H9 (cell line): ENCODE results near the gene NR1H4. TPM values are rescaled to one million over a fixed set of nuclear protein-coding genes. Genes with fewer than 3 reads are reported as not detected.

Experiments used
- DNase-seq: peaks from one replicate; pipeline ENCODE4 v3.0.0-alpha.2; 2017
- H2AFZ ChIP-seq: one replicate; pipeline ENCODE4 v1.6.1; 2013; ENCODE audit warnings: mild to moderate bottlenecking, low read length, control low read depth, moderate library complexity
- H2AK5ac ChIP-seq: 2 replicates; pipeline ENCODE4 v1.6.1; 2013; ENCODE audit warnings: low read length, control low read depth, mixed read lengths; ENCODE audit not compliant: insufficient read length
- H2BK120ac ChIP-seq: one replicate; pipeline ENCODE4 v1.6.1; 2013; ENCODE audit warnings: low read depth, mild to moderate bottlenecking, low read length, control low read depth, inconsistent platforms; ENCODE audit not compliant: poor library complexity, severe bottlenecking
- H2BK12ac ChIP-seq: 2 replicates; pipeline ENCODE4 v1.6.1; 2013; ENCODE audit warnings: low read length, control low read depth, mixed read lengths, low read depth; ENCODE audit not compliant: insufficient read length
- H2BK15ac ChIP-seq: 2 replicates; pipeline ENCODE4 v1.6.1; 2013; ENCODE audit warnings: low read depth, low read length, control low read depth
- H2BK20ac ChIP-seq: one replicate; pipeline ENCODE4 v1.6.1; 2013; ENCODE audit warnings: low read depth, mild to moderate bottlenecking, low read length, control low read depth, inconsistent platforms; ENCODE audit not compliant: poor library complexity, severe bottlenecking
- H2BK5ac ChIP-seq: 2 replicates; pipeline ENCODE4 v1.6.1; 2013; ENCODE audit warnings: low read length, control low read depth, mixed read lengths; ENCODE audit not compliant: insufficient read length
- H3K14ac ChIP-seq: 2 replicates; pipeline ENCODE4 v1.6.1; 2013; ENCODE audit warnings: low read length, control low read depth; ENCODE audit not compliant: insufficient read depth
- H3K18ac ChIP-seq: 2 replicates; pipeline ENCODE4 v1.6.1; 2013; ENCODE audit warnings: low read depth, mild to moderate bottlenecking, mixed read lengths, low read length, control low read depth; ENCODE audit not compliant: insufficient read length
- H3K23ac ChIP-seq: 2 replicates; pipeline ENCODE4 v1.6.1; 2013; ENCODE audit warnings: low read length, control low read depth, mixed read lengths, low read depth; ENCODE audit not compliant: insufficient read length
- H3K23me2 ChIP-seq: 2 replicates; pipeline ENCODE4 v1.6.1; 2013; ENCODE audit warnings: low read depth, mild to moderate bottlenecking, mixed read lengths, low read length, control low read depth; ENCODE audit not compliant: insufficient read length, poor library complexity, severe bottlenecking
- H3K27ac ChIP-seq: 2 replicates; pipeline ENCODE4 v1.5.1; 2013; ENCODE audit warnings: low read length, control low read depth, mixed read lengths, low read depth; ENCODE audit not compliant: insufficient read length
- H3K27me3 ChIP-seq: 2 replicates; pipeline ENCODE4 v1.6.1; 2013; ENCODE audit warnings: low read length, control low read depth, inconsistent platforms; ENCODE audit not compliant: insufficient read depth
- H3K4ac ChIP-seq: 2 replicates; pipeline ENCODE4 v1.6.1; 2013; ENCODE audit warnings: low read depth, mild to moderate bottlenecking, control low read depth, inconsistent platforms, low read length, moderate library complexity
- H3K4me1 ChIP-seq: 2 replicates; pipeline ENCODE4 v1.6.1; 2013; ENCODE audit warnings: low read length, control low read depth, inconsistent platforms; ENCODE audit not compliant: insufficient read depth
- H3K4me2 ChIP-seq: 2 replicates; pipeline ENCODE4 v1.6.1; 2013; ENCODE audit warnings: low read length, control low read depth, mixed read lengths; ENCODE audit not compliant: insufficient read length, insufficient read depth
- H3K56ac ChIP-seq: 2 replicates; pipeline ENCODE4 v1.6.1; 2013; ENCODE audit warnings: low read depth, mild to moderate bottlenecking, mixed read lengths, low read length, control low read depth; ENCODE audit not compliant: insufficient read length
- H3K79me1 ChIP-seq: 2 replicates; pipeline ENCODE4 v1.6.1; 2013; ENCODE audit warnings: low read depth, mild to moderate bottlenecking, moderate library complexity, low read length, control low read depth, inconsistent platforms; ENCODE audit not compliant: insufficient read depth, poor library complexity, severe bottlenecking
- H3K79me2 ChIP-seq: 2 replicates; pipeline ENCODE4 v1.6.1; 2013; ENCODE audit warnings: low read length, control low read depth, inconsistent platforms; ENCODE audit not compliant: insufficient read depth
- H3K9ac ChIP-seq: 2 replicates; pipeline ENCODE4 v1.6.1; 2013; ENCODE audit warnings: low read length, control low read depth, mixed read lengths; ENCODE audit not compliant: insufficient read length; ENCODE audit errors: extremely low read depth
- H3K9me3 ChIP-seq: one replicate; pipeline ENCODE4 v1.6.1; 2013; ENCODE audit warnings: low read depth, low read length, inconsistent platforms; ENCODE audit not compliant: control insufficient read depth
- H3T11ph ChIP-seq: one replicate; pipeline ENCODE4 v1.6.1; 2013; ENCODE audit warnings: mild to moderate bottlenecking, low read length, control low read depth, inconsistent platforms
- H4K20me1 ChIP-seq: one replicate; pipeline ENCODE4 v1.6.1; 2013; ENCODE audit not compliant: control insufficient read depth, insufficient read length, insufficient read depth
- H4K5ac ChIP-seq: 2 replicates; pipeline ENCODE4 v1.6.1; 2013; ENCODE audit warnings: low read depth, mild to moderate bottlenecking, mixed read lengths, low read length, control low read depth; ENCODE audit not compliant: insufficient read length
- H4K8ac ChIP-seq: replicated peaks from 2 replicates; pipeline ENCODE4 v1.6.1; 2013; ENCODE audit warnings: low read length, control low read depth, mixed read lengths, low read depth; ENCODE audit not compliant: insufficient read length
- H4K91ac ChIP-seq: 2 replicates; pipeline ENCODE4 v1.6.1; 2013; ENCODE audit warnings: low read depth, mild to moderate bottlenecking, moderate library complexity, mixed read lengths, low read length, control low read depth; ENCODE audit not compliant: insufficient read length
- H3K27ac Mint-ChIP-seq, 3 experiments: 2 replicates in 2 of 3; 3 replicates in 1 of 3; pipeline ENCODE4 v1.8.0; 2020 to 2021; ENCODE audit warnings: mixed read lengths in 3 of 3, mild to moderate bottlenecking in 1 of 3, moderate library complexity in 1 of 3
- H3K27me3 Mint-ChIP-seq: 2 replicates; pipeline ENCODE4 v1.8.0; 2021; ENCODE audit warnings: low read depth, mild to moderate bottlenecking, moderate library complexity, mixed read lengths
- H3K36me3 Mint-ChIP-seq, 3 experiments: 2 replicates in 2 of 3; 3 replicates in 1 of 3; pipeline ENCODE4 v1.8.0; 2020 to 2021; ENCODE audit warnings: low read depth in 3 of 3, mixed read lengths in 3 of 3; ENCODE audit not compliant: insufficient read depth in 1 of 3
- H3K4me1 Mint-ChIP-seq, 2 experiments: 2 replicates each; pipeline ENCODE4 v1.8.0; 2020; ENCODE audit warnings: mixed read lengths in 2 of 2
- H3K4me3 Mint-ChIP-seq, 2 experiments: 2 replicates in 1 of 2; 3 replicates in 1 of 2; pipeline ENCODE4 v1.8.0; 2020 to 2021; ENCODE audit warnings: mild to moderate bottlenecking in 2 of 2, mixed read lengths in 2 of 2, moderate library complexity in 1 of 2
- H3K9me3 Mint-ChIP-seq, 2 experiments: 2 replicates in 1 of 2; 3 replicates in 1 of 2; pipeline ENCODE4 v1.8.0; 2020; ENCODE audit warnings: mild to moderate bottlenecking in 2 of 2, mixed read lengths in 2 of 2, moderate library complexity in 1 of 2
- WGBS: extraction: QIAGEN DNeasy Blood & Tissue Kit; methylation state at CpG from one replicate; pipeline ENCODE4 v1.1.7; 2013; ENCODE audit warnings: missing lambda C conversion rate, low lambda C conversion rate, mixed read lengths; ENCODE audit not compliant: insufficient read length; ENCODE audit errors: extremely low coverage; 5-methylcytosine and 5-hydroxymethylcytosine counted together
- total RNA-seq: library from RNA; stranded (reverse); gene quantifications from 2 replicates; pipeline ENCODE4 v1.2.1, GENCODE V29; 2021
- TF ChIP-seq, protein P1 (sequence below): fragments of 200-600 bp; sonication (generic); conservative IDR thresholded peaks from 3 replicates; pipeline ENCODE4 v1.8.0; 2021; ENCODE audit warnings: antibody characterized with exemption, mild to moderate bottlenecking

NR1H4 gene
- total RNA-seq, 1 experiment from 2014 or later: not detected

DNA sequence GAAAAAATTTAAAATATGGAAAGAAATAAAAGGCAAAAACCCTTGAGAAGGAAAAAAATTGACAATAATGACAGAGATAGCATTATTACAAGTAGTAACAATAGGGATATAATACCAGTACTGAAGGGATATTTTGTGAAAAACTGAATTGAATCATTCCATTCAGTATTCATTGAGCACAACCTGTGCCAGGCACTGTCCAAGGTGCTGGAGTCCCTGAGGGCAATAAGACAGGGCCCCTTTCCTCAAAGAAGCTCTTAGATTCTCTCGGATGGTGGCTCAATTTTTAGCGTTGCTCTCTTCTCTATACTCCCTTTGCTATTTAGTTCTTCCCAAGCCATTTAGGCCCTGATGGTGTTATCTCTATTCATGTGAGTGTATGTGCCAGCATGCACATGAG lies 65.5 kb downstream of the NR1H4 start:
- H3K27me3 ChIP-seq: no peaks in the 10 kb centered on the region
- Mint-ChIP-seq H3K4me1 (no peaks in the 10 kb centered on the region), H3K27ac (no peak overlapping the region), H3K4me3 (no peak overlapping the region), H3K27me3 (no peaks in the 10 kb centered on the region), H3K9me3 (no peaks in the 10 kb centered on the region), H3K36me3 (no peaks in the 10 kb centered on the region)
- no peak overlapping the region for H2BK15ac ChIP-seq
- no peak overlapping the region for H3K27ac ChIP-seq
- no peak overlapping the region for H3K4ac ChIP-seq
- no peak overlapping the region for H3T11ph ChIP-seq
- TF ChIP-seq, protein P1, sequence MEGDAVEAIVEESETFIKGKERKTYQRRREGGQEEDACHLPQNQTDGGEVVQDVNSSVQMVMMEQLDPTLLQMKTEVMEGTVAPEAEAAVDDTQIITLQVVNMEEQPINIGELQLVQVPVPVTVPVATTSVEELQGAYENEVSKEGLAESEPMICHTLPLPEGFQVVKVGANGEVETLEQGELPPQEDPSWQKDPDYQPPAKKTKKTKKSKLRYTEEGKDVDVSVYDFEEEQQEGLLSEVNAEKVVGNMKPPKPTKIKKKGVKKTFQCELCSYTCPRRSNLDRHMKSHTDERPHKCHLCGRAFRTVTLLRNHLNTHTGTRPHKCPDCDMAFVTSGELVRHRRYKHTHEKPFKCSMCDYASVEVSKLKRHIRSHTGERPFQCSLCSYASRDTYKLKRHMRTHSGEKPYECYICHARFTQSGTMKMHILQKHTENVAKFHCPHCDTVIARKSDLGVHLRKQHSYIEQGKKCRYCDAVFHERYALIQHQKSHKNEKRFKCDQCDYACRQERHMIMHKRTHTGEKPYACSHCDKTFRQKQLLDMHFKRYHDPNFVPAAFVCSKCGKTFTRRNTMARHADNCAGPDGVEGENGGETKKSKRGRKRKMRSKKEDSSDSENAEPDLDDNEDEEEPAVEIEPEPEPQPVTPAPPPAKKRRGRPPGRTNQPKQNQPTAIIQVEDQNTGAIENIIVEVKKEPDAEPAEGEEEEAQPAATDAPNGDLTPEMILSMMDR: no peak
- H3K14ac ChIP-seq: no peak overlapping the region
- no peak overlapping the region for H2AK5ac ChIP-seq
- H3K18ac ChIP-seq: no peak overlapping the region
- H3K9ac ChIP-seq: no peak overlapping the region
- H2AFZ ChIP-seq: no peak overlapping the region
- H4K5ac ChIP-seq: no peak overlapping the region
- no peak overlapping the region for H2BK20ac ChIP-seq
- H4K8ac ChIP-seq: no peak overlapping the region
- no peak overlapping the region for H3K56ac ChIP-seq
- H3K4me1 ChIP-seq: no peaks in the 10 kb centered on the region
- H3K23me2 ChIP-seq: no peaks in the 10 kb centered on the region
- no peak overlapping the region for H2BK5ac ChIP-seq
- H3K9me3 ChIP-seq: no peaks in the 10 kb centered on the region
- peak; percentile 55 for DNase-seq
- H4K91ac ChIP-seq: no peak overlapping the region
- H2BK12ac ChIP-seq: no peak overlapping the region
- no peak overlapping the region for H2BK120ac ChIP-seq
- H4K20me1 ChIP-seq: no peaks in the 10 kb centered on the region
- H3K4me2 ChIP-seq: no peak overlapping the region
- no CpG with 5 or more reads among the region's 2 CpGs for WGBS
- no peaks in the 10 kb centered on the region for H3K79me2 ChIP-seq
- no peak overlapping the region for H3K23ac ChIP-seq
- H3K79me1 ChIP-seq: no peaks in the 10 kb centered on the region
